ENCODE data around the gene METTL15. TPM values are rescaled to one million over a fixed set of nuclear protein-coding genes. Genes with fewer than 3 reads are reported as not detected.
"Not testable (repeated sequence)": the region's sequence is repeated elsewhere in the genome, so short reads cannot be mapped to it uniquely, and the experiment has no call there.

The METTL15 gene
- polyA plus RNA-seq, 3 donors: 14.5 to 18.9 (median 17.9) TPM

GRCh38 chr11:28284196-28284595 is 176.0 kb downstream of the METTL15 start:
- DNase-seq: no peak

- DNase-seq: no peak
Measured at GRCh38 chr11:28289444-28289843, 181.3 kb downstream of the METTL15 start.

GRCh38 chr11:28290995-28291394 is 182.8 kb downstream of the METTL15 start:
- not testable (repeated sequence) for DNase-seq

GRCh38 chr11:28296426-28296825 is 188.2 kb downstream of the METTL15 start:
- no peak for DNase-seq

- DNase-seq: no peak
Measured at GRCh38 chr11:28298209-28298608, 190.0 kb downstream of the METTL15 start.

GRCh38 chr11:28303477-28304191 is 195.4 kb downstream of the METTL15 start:
- DNase-seq: no peak

- no peak for DNase-seq
Measured at GRCh38 chr11:28315440-28315839, 207.3 kb downstream of the METTL15 start.

- DNase-seq: no peak
Measured at GRCh38 chr11:28318871-28319270, 210.7 kb downstream of the METTL15 start.

GRCh38 chr11:28323621-28324020 is 215.4 kb downstream of the METTL15 start:
- DNase-seq: peak; percentile 54

GRCh38 chr11:28332393-28332792 is 224.2 kb downstream of the METTL15 start:
- DNase-seq: not testable (repeated sequence)

- no peak for DNase-seq
Measured at GRCh38 chr11:28337701-28338100, 229.5 kb downstream of the METTL15 start.

GRCh38 chr11:28338371-28338770 is 230.2 kb downstream of the METTL15 start:
- DNase-seq: no peak

GRCh38 chr11:28339488-28339887 is 231.3 kb downstream of the METTL15 start:
- DNase-seq: no peak

- no peak for DNase-seq
Measured at GRCh38 chr11:28342716-28343115, 234.5 kb downstream of the METTL15 start.

GRCh38 chr11:28343304-28344233 is 235.4 kb downstream of the METTL15 start:
- no peak for DNase-seq

- DNase-seq: no peak
Measured at GRCh38 chr11:28346209-28346608, 238.0 kb downstream of the METTL15 start.

- no peak for DNase-seq
Measured at GRCh38 chr11:28346721-28347120, 238.5 kb downstream of the METTL15 start.

- no peak for DNase-seq
Measured at GRCh38 chr11:28347371-28347770, 239.2 kb downstream of the METTL15 start.

- DNase-seq: no peak
Measured at GRCh38 chr11:28350216-28350615, 242.0 kb downstream of the METTL15 start.

GRCh38 chr11:28353991-28354390 is 245.8 kb downstream of the METTL15 start:
- no peak for DNase-seq

GRCh38 chr11:28366549-28367346 is 258.6 kb downstream of the METTL15 start:
- DNase-seq: no peak

GRCh38 chr11:28378095-28378494 is 269.9 kb downstream of the METTL15 start:
- DNase-seq: not testable (repeated sequence)
